ENCODE data around the gene RBM39. TPM values are rescaled to one million over a fixed set of nuclear protein-coding genes. Genes with fewer than 3 reads are reported as not detected.
"Not testable (repeated sequence)": the region's sequence is repeated elsewhere in the genome, so short reads cannot be mapped to it uniquely, and the experiment has no call there.

Gene RBM39
- total and polyA plus RNA-seq, 12 donors, result 98.8 to 412 (median 124) TPM

DNA sequence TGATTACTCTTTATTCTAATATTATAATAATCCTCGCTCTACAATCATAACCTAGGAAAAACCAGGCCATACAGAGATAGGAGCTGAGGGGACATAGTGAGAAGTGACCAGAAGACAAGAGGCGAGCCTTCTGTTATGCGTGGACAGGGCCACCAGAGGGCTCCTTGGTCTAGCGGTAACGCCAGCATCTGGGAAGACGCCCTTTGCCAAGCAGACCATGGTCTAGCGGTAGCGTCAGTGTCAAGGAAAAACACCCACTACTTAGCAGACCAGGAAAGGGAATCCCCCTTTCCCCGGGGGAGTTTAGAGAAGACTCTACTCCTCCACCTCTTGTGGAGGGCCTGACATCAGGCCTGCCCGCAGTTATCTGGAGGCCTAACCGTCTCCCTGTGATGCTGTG lies 55.2 kb downstream of the RBM39 start:
- 90% methylated on average over 11 of the region's 11 CpGs for WGBS, 2 donors
- H3K27ac ChIP-seq; H3K4me1 ChIP-seq; DNase-seq; intact Hi-C loops (cut with DNase I); ATAC-seq; H3K27me3 ChIP-seq; H3K9me3 ChIP-seq; H3K4me3 ChIP-seq: not testable (repeated sequence)
- H3K36me3 ChIP-seq, result peaks cover 0 to 96% (median 28%) of the 10 kb centered on the region in 9 donors
- TF ChIP-seq, protein P1, sequence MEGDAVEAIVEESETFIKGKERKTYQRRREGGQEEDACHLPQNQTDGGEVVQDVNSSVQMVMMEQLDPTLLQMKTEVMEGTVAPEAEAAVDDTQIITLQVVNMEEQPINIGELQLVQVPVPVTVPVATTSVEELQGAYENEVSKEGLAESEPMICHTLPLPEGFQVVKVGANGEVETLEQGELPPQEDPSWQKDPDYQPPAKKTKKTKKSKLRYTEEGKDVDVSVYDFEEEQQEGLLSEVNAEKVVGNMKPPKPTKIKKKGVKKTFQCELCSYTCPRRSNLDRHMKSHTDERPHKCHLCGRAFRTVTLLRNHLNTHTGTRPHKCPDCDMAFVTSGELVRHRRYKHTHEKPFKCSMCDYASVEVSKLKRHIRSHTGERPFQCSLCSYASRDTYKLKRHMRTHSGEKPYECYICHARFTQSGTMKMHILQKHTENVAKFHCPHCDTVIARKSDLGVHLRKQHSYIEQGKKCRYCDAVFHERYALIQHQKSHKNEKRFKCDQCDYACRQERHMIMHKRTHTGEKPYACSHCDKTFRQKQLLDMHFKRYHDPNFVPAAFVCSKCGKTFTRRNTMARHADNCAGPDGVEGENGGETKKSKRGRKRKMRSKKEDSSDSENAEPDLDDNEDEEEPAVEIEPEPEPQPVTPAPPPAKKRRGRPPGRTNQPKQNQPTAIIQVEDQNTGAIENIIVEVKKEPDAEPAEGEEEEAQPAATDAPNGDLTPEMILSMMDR (IDR thresholded peaks at IDR 0.05), result peak in 5 of 9 donors; percentile 12 to 25 (median 18)

DNA sequence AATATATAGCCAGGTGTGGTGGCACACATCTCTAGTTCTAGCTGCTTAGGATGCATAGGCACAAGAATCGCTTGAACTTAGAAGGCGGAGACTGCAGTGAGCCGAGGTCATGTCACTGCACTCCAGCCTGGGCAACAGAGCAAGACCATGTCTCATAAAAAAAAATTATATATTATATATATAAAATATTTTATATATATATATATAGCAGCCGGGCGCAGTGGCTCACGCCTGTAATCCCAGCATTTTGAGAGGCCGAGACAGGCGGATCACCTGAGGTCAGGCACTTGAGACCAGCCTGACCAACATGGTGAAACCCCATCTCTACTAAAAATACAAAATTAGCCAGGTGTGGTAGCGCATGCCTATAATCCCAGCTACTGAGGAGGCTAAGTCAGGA lies 56.7 kb downstream of the RBM39 start:
- H3K36me3 ChIP-seq, result peaks cover 0 to 96% (median 29%) of the 10 kb centered on the region in 9 donors
- H3K4me1 ChIP-seq; H3K9me3 ChIP-seq; H3K27me3 ChIP-seq; ATAC-seq; H3K4me3 ChIP-seq; H3K27ac ChIP-seq; DNase-seq; intact Hi-C loops (cut with DNase I): not testable (repeated sequence)
- WGBS, 2 donors, result 96% methylated on average over 9 of the region's 9 CpGs

DNA sequence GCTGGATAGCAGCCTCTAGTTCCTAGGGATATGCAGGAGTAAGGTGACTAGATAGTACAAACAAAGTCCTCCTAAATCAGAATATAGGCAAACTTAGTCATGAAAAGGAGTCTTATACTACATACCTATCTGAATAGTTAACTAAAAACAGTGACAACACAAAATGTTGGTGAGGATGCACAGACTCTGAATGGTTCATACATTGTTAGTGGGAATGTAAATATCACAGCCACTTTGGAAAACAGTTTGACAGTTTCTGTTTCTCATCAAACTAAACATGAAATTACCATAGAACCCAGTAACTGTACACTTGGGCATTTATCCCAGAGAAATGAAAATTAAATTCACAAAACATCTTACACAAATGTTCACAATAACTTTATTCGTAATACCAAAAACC lies 60.1 kb downstream of the RBM39 start:
- ATAC-seq (no peak), DNase-seq (no peak)
- WGBS, 2 donors, result 99 to 100% methylated on average over 1 of the region's 1 CpG

DNA sequence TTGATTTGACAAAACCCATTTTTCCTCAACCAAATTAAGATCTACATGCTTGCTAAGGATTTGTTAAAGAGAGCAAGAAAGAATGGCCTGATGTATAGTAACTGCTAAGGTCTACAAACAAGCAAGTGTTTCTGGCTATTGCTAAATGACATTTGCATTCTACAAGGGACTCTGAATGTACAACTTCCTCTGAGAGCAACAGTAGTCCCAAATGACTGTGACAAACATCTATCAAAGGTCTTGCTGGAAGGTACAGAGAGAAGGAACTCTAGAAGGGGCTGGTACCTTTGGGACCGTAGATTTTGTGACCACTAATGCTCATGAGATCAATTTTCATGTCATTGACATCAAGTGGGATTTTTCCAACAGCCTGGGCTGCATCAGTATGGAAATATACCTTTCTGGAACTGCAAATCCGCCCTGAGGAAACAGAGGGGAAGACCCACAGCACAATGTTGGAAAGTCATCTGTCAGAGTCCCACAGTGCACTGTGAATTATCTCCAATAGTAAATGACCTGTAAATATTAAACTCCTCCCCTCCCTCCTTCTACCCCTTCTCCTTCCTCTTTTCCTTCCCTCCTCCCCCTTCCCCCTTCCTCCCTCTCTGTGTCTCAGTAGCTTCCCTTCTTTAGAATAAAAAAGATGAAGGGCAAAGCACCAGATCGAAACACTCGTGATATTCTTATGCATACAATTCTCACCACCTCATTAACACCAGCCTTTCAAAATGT lies 61.4 kb downstream of the RBM39 start:
- 83 to 91% methylated on average over 4 of the region's 4 CpGs for WGBS, 2 donors
- TF ChIP-seq, protein P1 (IDR thresholded peaks at IDR 0.05), result no peak
- DNase-seq, result no peak

More for the DNA sequence above, 60.1 kb downstream of the RBM39 start:
- H3K27ac ChIP-seq, result no peak overlapping the region
- TF ChIP-seq, protein P1 (IDR thresholded peaks at IDR 0.05), result no peak
- H3K27me3 ChIP-seq, result no peaks in the 10 kb centered on the region
- peaks cover 0 to 96% (median 19%) of the 10 kb centered on the region in 9 donors for H3K36me3 ChIP-seq
- no peak overlapping the region for H3K4me3 ChIP-seq
- intact Hi-C loops (cut with DNase I), result no loop called here
- H3K9me3 ChIP-seq, result no peaks in the 10 kb centered on the region
- H3K4me1 ChIP-seq, result peaks cover 0 to 11% (median 0%) of the 10 kb centered on the region in 9 donors

DNA sequence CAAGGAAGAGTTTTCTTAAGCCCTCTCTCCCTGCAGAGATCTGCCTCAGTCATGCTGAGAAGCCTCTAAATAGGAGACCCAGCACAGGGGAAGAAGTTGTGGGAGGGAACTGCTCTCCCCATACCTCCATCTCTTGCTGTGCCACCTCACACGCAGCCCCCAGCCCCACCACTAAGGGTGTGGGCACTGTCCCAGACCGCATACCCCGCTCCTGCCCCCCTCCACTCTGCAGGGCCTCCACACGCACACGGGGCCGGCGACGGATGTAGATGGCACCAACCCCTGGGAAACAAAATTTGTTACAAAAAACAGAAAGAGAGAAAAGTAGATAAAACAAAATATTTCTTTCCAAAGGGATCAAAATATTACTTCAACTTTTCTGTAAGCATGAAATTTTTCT lies 67.1 kb downstream of the RBM39 start:
- Histone ChIP-seq H3K4me1 (no peaks in the 10 kb centered on the region), H3K27me3 (no peaks in the 10 kb centered on the region), H3K27ac (no peak overlapping the region), H3K36me3 (peaks cover 0 to 100% (median 47%) of the 10 kb centered on the region in 9 donors), H3K9me3 (no peaks in the 10 kb centered on the region), H3K4me3 (no peak overlapping the region)
- TF ChIP-seq, protein P1 (IDR thresholded peaks at IDR 0.05), result no peak
- ATAC-seq (no peak), DNase-seq (no peak)
- WGBS, 2 donors, result 94 to 97% methylated on average over 8 of the region's 8 CpGs
- intact Hi-C loops (cut with DNase I), result no loop called here

More for the DNA sequence above, 61.4 kb downstream of the RBM39 start:
- ATAC-seq, result peak in 1 of 8 donors; percentile 44
- Histone ChIP-seq H3K9me3 (no peaks in the 10 kb centered on the region), H3K4me3 (no peak overlapping the region), H3K36me3 (peaks cover 0 to 97% (median 18%) of the 10 kb centered on the region in 9 donors), H3K4me1 (peaks cover 0 to 11% (median 0%) of the 10 kb centered on the region in 9 donors), H3K27ac (peak overlapping the region in 1 of 10 donors; percentile 53), H3K27me3 (no peaks in the 10 kb centered on the region)
- intact Hi-C loops (cut with DNase I), result no loop called here
